ENCODE data around the gene OR6C68. TPM values are rescaled to one million over a fixed set of nuclear protein-coding genes. Genes with fewer than 3 reads are reported as not detected.

OR6C68 gene
- total and polyA plus RNA-seq, 2 of the 4 experiments (the other 2 are of a cell fraction): not detected

DNA sequence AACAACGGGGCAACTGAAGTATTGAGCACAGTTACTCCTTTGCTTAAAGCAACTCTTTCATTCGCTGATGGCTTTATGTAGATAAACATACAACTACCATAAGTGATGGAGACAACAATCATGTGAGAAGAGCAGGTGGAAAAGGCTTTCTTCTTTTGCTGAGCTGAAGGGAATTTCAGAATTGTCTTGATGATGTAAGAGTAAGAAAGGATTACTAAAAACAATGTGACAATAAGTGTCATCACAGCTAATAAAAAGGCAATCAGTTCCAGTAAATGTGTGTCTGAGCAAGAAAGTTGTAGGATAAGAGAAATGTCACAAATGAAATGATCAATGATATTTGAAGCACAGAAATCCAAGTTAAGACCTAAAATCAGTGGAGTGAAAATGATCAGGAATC is 22.9 kb upstream of the OR6C68 start:
- Histone ChIP-seq H3K9me3 (ENCODE audit: control insufficient read depth, insufficient read depth, low read length) (no peaks in the 10 kb centered on the region), H3K4me3 (ENCODE audit: insufficient read depth, low read depth, low read length) (no peak overlapping the region), H4K5ac (ENCODE audit: low read depth, low read length) (no peak overlapping the region), H3K79me1 (ENCODE audit: low read depth in 1 of 2, low read length in 2 of 2) (no peaks in the 10 kb centered on the region), H2BK5ac (ENCODE audit: low read depth, low read length, poor library complexity, severe bottlenecking) (no peak overlapping the region), H3K27me3 (ENCODE audit: control insufficient read depth, insufficient read depth, low read length) (no peaks in the 10 kb centered on the region), H3K18ac (ENCODE audit: low read depth, low read length) (no peak overlapping the region), H4K91ac (ENCODE audit: insufficient read depth, low read depth, low read length) (no peak overlapping the region), H3K4ac (ENCODE audit: low read depth, low read length) (no peak overlapping the region), H2AK9ac (replicated peaks; ENCODE audit: low read depth, low read length, poor library complexity) (no peak overlapping the region), H3K27ac (ENCODE audit: insufficient read depth, low read length) (no peak overlapping the region), H2BK15ac (ENCODE audit: low read depth, low read length) (no peak overlapping the region), H2AFZ (replicated peaks; ENCODE audit: low read length, poor library complexity) (no peak overlapping the region), H3K9ac (ENCODE audit: low read depth, low read length) (no peak overlapping the region), H2BK20ac (ENCODE audit: low read depth, low read length) (no peak overlapping the region), H3K4me1 (ENCODE audit: control insufficient read depth, insufficient read depth, low read length) (no peaks in the 10 kb centered on the region), H4K20me1 (ENCODE audit: insufficient read depth, low read length) (no peaks in the 10 kb centered on the region), H3K9me1 (ENCODE audit: insufficient read depth, low read length) (no peaks in the 10 kb centered on the region), H3K56ac (ENCODE audit: extremely low read depth, insufficient read depth, low read length) (no peak overlapping the region), H2AK5ac (ENCODE audit: low read depth, low read length) (no peak overlapping the region), H3K14ac (replicated peaks; ENCODE audit: low read depth, low read length) (no peak overlapping the region), H3K36me3 (ENCODE audit: control insufficient read depth, insufficient read depth, low read length) (no peaks in the 10 kb centered on the region), H2BK120ac (ENCODE audit: low read depth, low read length) (no peak overlapping the region), H4K8ac (ENCODE audit: low read depth in 2 of 2, low read length in 2 of 2) (no peak overlapping the region), H3K23ac (ENCODE audit: low read depth, low read length) (no peak overlapping the region), H3K4me2 (ENCODE audit: low read depth, low read length) (no peak overlapping the region)
- POLR2A ChIA-PET (ENCODE audit: unreplicated experiment): no interaction called here
- intact Hi-C loops (cut with micrococcal nuclease) (no loop called here), dilution Hi-C loops (cut with HindIII; ENCODE audit: low sequenced_read_pairs, unreplicated experiment) (no loop called here), in situ Hi-C loops (cut with MboI; ENCODE audit: low sequenced_read_pairs) (no loop called here)
- CTCF ChIA-PET: no interaction called here
- BruUV-seq (replicated peaks): no TSS peak
- DNase-seq: no peak
- TF ChIP-seq FOS (IDR thresholded peaks at IDR 0.05; ENCODE audit: low read depth, low read length): no peak
- TF ChIP-seq RFX5 (IDR thresholded peaks at IDR 0.05; ENCODE audit: low read depth, low read length): no peak
- TF ChIP-seq MAZ (IDR thresholded peaks at IDR 0.05; ENCODE audit: borderline replicate concordance, low read depth, low read length): no peak
- TF ChIP-seq, protein P1, sequence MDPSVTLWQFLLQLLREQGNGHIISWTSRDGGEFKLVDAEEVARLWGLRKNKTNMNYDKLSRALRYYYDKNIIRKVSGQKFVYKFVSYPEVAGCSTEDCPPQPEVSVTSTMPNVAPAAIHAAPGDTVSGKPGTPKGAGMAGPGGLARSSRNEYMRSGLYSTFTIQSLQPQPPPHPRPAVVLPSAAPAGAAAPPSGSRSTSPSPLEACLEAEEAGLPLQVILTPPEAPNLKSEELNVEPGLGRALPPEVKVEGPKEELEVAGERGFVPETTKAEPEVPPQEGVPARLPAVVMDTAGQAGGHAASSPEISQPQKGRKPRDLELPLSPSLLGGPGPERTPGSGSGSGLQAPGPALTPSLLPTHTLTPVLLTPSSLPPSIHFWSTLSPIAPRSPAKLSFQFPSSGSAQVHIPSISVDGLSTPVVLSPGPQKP (IDR thresholded peaks at IDR 0.05; ENCODE audit: borderline replicate concordance, low read depth, low read length): no peak
- no peak for TF ChIP-seq CEBPB (IDR thresholded peaks at IDR 0.05; ENCODE audit: low read depth, low read length)
- no peak for TF ChIP-seq POLR2A (IDR thresholded peaks at IDR 0.05; ENCODE audit: low read depth, low read length)
- TF ChIP-seq BHLHE40 (IDR thresholded peaks at IDR 0.05; ENCODE audit: low read depth, low read length): no peak
- no peak for TF ChIP-seq MXI1 (IDR thresholded peaks at IDR 0.05; ENCODE audit: borderline replicate concordance, low read depth, low read length)
- no peak for TF ChIP-seq RCOR1 (IDR thresholded peaks at IDR 0.05; ENCODE audit: insufficient replicate concordance, low read length)
- TF ChIP-seq, protein P2, sequence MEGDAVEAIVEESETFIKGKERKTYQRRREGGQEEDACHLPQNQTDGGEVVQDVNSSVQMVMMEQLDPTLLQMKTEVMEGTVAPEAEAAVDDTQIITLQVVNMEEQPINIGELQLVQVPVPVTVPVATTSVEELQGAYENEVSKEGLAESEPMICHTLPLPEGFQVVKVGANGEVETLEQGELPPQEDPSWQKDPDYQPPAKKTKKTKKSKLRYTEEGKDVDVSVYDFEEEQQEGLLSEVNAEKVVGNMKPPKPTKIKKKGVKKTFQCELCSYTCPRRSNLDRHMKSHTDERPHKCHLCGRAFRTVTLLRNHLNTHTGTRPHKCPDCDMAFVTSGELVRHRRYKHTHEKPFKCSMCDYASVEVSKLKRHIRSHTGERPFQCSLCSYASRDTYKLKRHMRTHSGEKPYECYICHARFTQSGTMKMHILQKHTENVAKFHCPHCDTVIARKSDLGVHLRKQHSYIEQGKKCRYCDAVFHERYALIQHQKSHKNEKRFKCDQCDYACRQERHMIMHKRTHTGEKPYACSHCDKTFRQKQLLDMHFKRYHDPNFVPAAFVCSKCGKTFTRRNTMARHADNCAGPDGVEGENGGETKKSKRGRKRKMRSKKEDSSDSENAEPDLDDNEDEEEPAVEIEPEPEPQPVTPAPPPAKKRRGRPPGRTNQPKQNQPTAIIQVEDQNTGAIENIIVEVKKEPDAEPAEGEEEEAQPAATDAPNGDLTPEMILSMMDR (conservative IDR thresholded peaks at IDR 0.05; ENCODE audit: low read depth, low read length): no peak
- no peak for TF ChIP-seq CHD1 (IDR thresholded peaks at IDR 0.05; ENCODE audit: low read depth, low read length)
- no peak for TF ChIP-seq MAFK (IDR thresholded peaks at IDR 0.05; ENCODE audit: low read depth, low read length)
- WGBS, 2 experiments (ENCODE audit: extremely low coverage in 2 of 2, insufficient read length in 1 of 2): no CpG with 5 or more reads among the region's 2 CpGs
- no peak for ATAC-seq (ENCODE audit: low read depth)
